Dermis blood vessel endothelial cell (primary cell): ENCODE measurements around the gene SMIM7. TPM values are rescaled to one million over a fixed set of nuclear protein-coding genes. Genes with fewer than 3 reads are reported as not detected.
A peak's percentile ranks its signal among the peaks of the same experiment; 100 is the strongest.

Source experiments
- DNase-seq: peaks from one replicate; pipeline ENCODE4 v3.0.0; 2010
- total RNA-seq: library from RNA; depleted of rRNA; stranded (reverse); fragments of >200 nt; gene quantifications from 2 replicates; pipeline ENCODE4 v1.2.3, GENCODE V29; 2014

The SMIM7 gene
- total RNA-seq, 1 donor from 2014 or later, result 108 TPM

DNA sequence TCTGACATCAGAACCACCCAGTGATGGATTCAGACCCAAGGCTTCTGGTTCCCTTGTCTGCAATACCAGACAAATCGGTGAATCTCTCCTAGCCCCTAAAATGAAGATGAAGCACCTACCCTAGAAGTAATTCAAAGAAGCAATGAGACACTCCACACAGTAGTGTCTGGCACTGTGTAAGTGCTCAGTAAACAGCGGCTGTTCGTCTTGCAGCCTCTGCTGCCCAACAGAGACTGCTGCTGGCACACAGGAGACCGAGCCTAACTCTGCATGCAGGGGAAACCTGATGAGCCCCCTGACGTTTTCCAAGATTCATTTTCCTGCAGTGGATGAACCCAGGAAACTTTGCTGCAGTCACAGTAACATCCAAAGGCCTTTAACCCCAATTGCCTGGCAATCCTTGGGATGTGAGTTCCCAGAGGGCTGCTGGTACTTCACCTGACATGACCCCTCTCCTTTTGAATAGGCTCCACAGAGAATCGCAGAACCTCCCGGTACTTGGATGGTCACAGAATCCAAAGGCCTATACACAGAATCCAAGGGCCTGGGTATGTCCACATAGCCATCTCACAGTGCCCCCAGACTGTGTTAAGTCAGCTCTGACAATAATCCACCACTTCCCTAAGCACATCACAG, 38.7 kb downstream of the SMIM7 start:
- no peak for DNase-seq

DNA sequence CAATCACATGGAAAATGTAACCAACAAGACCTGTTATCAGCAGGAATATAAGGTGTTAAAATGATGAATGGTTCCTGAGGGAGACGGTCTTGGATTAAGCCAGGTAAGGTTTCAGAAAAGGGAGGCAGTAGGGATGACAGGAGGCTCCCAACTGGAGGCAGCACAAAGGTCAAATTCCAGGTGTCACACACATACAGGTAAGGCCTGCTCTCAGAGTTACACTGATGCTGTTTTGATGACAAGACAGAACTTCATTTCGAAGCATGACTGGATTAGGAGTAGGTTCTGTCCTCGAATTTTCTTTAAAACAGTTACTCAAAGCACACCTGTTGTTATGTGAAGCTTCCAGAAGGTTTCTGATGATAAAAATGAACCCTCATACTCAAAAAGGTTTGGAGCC, 39.4 kb downstream of the SMIM7 start:
- DNase-seq, result no peak

- no peak for DNase-seq
Observed at GRCh38 chr19:16620018-16620417, 39.9 kb downstream of the SMIM7 start.

- DNase-seq, result no peak
Observed at GRCh38 chr19:16619457-16619856, 40.5 kb downstream of the SMIM7 start.

DNA sequence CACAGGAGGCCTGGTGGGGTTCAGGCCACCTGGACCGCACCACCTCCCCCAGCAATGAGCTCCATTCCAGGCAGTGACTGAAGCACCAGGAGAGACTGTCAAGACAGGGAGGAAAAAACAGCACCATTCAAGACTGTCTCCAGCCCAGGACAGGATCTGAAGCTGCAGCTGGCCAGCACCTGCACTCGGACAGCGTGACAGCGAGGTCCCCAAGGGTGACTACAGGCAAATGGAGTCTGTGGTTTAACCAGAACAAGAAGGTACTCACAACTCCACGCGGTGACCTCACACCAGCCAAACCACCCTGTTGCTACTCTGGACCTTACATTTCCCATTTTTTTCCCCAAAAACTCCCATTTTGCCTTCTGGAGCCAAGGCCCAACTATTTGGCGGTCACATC, 41.7 kb downstream of the SMIM7 start:
- no peak for DNase-seq

- peak; percentile 35 for DNase-seq
Observed at GRCh38 chr19:16615808-16616207, 44.1 kb downstream of the SMIM7 start.

- peak; percentile 32 for DNase-seq
Observed at GRCh38 chr19:16614941-16615340, 45.0 kb downstream of the SMIM7 start.

- no peak for DNase-seq
Observed at GRCh38 chr19:16613841-16614240, 46.1 kb downstream of the SMIM7 start.

- DNase-seq, result no peak
Observed at GRCh38 chr19:16612636-16613035, 47.3 kb downstream of the SMIM7 start.

DNA sequence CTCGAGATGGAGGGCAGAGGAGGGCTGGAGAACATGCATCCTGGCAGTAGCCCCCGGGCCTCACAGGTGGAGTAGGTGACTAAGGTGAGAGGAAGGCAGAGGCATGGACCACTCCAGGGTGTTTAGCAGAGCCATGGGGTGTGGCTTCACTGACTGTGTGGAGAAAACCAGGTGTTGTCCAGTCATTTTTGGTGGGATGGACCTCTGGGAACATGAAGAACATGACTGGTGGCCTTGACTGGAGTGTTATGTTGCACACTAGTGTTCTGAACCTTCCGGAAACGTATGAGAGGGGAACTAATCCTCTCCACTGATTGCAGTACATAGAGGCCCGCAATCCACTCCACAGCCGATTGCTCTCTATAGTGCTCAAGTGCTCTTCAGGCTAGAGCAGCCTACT, 48.8 kb downstream of the SMIM7 start:
- DNase-seq, result no peak

DNA sequence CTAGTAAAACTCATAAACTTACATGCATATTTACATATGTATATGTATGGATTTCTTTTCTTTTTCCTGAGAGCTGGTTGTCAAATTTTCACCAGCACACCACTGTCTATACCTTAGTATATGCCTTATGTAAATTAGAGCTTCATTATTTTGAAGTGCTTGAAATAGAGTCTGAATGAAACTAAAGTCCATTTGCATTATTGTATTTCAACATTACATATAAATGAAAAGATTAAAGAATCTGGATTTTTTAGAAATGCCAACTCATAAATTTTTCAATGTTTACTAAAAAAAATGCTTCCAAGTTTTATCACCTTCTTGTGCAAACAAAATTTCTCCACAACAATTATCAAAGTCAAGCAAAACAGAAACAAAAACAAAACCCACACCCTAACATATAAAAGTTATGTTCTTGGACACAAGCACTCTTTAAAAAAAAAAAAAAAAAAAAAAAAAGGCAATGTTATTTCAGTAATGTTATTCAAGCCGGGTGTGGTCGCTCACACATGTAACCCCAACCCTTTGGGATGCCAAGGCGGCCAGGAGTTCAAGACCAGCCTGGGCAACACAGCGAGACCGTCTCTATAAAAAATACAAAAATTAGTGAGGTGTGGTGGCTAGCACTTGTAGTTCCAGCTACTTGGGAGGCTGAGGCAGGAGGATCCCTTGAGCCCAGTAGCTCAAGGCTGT, 50.3 kb downstream of the SMIM7 start:
- no peak for DNase-seq

DNA sequence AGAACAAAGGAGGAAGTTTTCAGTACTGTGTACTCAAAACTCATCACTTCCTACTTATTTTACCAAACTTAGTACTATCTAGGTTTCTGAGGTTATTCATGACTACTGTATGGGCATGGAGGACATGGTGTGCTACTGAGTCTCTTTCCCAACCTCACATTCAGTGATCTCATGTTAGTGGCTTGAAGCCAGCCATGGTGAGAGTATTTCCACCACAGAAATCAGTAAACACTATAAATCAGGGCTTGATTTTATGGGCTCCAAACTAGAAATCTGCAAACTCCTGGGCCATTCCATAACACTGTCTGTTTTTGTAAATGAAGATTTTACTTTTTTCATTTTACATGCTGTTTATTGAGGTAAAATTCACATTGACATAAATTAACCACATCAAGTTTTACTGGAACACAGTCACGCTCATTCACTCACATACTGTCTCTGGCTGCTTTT, 51.6 kb downstream of the SMIM7 start:
- peak; percentile 55 for DNase-seq

DNA sequence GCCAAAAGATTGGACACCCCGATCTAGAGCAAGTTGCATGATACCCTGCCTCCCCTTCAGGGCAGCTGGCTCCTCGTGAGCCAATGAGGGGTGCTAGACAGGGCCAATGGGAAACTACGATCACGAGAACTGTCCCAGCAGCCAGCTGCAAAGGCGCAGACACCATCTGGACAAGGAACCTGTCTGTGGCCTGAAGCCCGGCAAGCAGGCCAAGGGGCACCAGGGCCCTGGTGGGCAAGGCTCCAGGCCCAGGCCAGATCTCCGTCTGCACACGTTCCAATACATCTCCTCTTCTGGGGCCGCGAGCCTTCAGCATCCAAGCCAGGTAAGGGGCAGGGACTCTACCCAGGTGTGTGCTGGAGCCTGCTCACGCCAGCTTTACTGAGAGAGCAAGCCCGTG, 52.1 kb downstream of the SMIM7 start:
- no peak for DNase-seq

- DNase-seq, result peak; percentile 49
Observed at GRCh38 chr19:16605553-16605994, 54.4 kb downstream of the SMIM7 start.

- no peak for DNase-seq
Observed at GRCh38 chr19:16605115-16605514, 54.8 kb downstream of the SMIM7 start.

DNA sequence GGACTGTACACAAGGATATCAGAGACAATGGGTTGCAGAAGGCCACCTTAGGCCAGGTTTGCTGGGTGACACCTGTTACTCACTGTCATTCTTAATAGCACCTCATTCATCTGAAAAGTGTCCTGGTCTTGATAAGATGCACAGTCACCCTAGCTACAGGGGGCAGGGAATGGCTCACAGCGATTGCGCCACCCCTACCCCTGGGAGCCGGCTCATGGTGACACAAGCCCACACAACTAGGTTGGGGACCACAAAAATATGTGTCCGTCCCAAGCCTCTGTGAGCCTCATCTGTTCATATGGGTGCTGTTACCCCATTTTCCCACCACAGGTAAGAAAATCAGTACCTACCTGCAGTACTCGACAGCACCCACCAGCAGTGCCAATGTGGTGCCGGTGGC, 55.3 kb downstream of the SMIM7 start:
- no peak for DNase-seq

GRCh38 chr19:16603090-16603489, 56.9 kb downstream of the SMIM7 start:
- DNase-seq, result no peak

- DNase-seq, result no peak
Observed at GRCh38 chr19:16601378-16602052, 58.4 kb downstream of the SMIM7 start.

DNA sequence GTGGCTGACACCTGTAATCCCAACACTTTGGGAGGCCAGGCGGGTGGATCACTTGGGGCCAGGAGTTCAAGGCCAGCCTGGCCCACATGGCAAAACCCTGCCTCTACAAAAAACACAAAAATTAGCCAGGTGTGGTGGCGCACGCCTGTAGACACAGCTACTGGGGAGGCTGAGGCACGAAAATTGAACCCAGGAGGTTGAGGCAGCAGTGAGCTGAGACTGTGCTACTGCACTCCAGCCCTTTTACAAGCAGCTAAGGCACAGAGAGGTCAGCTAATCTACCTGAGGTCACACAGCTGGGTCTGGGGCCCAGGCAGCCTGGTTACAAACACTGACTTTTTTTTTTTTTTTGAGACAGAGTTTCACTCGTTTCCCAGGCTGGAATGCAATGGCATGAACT, 59.1 kb downstream of the SMIM7 start:
- DNase-seq, result no peak

- DNase-seq, result no peak
Observed at GRCh38 chr19:16599655-16600346, 60.1 kb downstream of the SMIM7 start.

GRCh38 chr19:16598848-16599247, 61.1 kb downstream of the SMIM7 start:
- no peak for DNase-seq

DNA sequence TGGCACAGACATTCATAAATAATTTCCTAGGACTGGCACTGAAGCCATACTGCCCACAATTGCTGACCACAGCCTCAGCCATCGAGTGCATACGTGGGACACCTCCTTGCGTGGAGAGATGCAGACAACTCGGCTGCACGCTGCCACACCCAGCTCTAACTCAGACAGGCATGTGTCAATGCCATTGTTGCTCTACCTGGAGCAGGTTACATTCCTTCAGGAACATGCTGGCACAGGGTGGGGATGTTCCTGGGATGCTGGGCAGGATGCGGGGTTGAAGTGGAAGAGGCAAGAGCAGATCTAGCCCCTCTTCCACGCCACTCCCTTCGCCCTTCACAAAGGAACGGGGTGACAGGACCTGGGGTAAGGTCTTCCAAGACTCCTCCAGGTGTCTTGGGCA, 63.5 kb downstream of the SMIM7 start:
- no peak for DNase-seq
